ENCODE results near the gene CLEC10A.

GRCh38 chr17:7038025-7038862 lies 41.8 kb downstream of the CLEC10A start:
- TF ChIP-seq GATA2 (IDR thresholded peaks at IDR 0.05; ENCODE audit: low read depth, low read length): no peak
- no peak for TF ChIP-seq GATA3 (IDR thresholded peaks at IDR 0.05; ENCODE audit: low read depth, low read length)

Data from SH-SY5Y (cell line).